NB4 (cell line): ENCODE results near the gene NPEPL1.

ENCODE experiments used
- MYC ChIP-seq: IDR thresholded peaks from 2 replicates; pipeline ENCODE4 v1.6.1; 2011; ENCODE audit warnings: low read depth, low read length
- POLR2A ChIP-seq: IDR thresholded peaks from 2 replicates; pipeline ENCODE4 v1.6.1; 2011; ENCODE audit warnings: mild to moderate bottlenecking; ENCODE audit not compliant: insufficient read length; ENCODE audit errors: extremely low read depth
- TF ChIP-seq, protein P1 (sequence below): IDR thresholded peaks from one replicate; pipeline ENCODE4 v1.5.1; 2012; ENCODE audit warnings: low read depth, low read length
- TF ChIP-seq, protein P2 (sequence below): IDR thresholded peaks from 2 replicates; pipeline ENCODE4 v1.6.1; 2011; ENCODE audit warnings: low read depth, low read length

DNA sequence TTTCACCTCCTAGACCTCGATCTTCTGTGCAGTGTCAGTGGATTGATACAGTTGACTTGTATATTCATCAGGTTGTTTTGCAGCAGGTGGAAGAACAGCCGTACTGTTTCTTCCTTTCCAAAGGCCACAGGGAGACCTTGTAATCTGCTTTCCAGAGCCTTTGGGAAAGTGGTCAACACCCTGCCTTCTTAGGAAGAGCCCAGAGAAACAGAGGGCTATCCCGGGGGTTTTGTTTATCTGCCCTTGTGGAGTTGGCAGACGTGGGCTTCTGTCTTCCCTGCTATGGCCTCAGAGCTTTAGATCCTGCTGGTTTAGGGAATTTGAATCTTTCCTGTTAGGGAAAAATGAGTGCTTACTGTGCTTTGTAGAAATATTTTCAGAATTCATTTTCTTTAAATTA lies 21.9 kb upstream of the NPEPL1 start:
- TF ChIP-seq, protein P1, sequence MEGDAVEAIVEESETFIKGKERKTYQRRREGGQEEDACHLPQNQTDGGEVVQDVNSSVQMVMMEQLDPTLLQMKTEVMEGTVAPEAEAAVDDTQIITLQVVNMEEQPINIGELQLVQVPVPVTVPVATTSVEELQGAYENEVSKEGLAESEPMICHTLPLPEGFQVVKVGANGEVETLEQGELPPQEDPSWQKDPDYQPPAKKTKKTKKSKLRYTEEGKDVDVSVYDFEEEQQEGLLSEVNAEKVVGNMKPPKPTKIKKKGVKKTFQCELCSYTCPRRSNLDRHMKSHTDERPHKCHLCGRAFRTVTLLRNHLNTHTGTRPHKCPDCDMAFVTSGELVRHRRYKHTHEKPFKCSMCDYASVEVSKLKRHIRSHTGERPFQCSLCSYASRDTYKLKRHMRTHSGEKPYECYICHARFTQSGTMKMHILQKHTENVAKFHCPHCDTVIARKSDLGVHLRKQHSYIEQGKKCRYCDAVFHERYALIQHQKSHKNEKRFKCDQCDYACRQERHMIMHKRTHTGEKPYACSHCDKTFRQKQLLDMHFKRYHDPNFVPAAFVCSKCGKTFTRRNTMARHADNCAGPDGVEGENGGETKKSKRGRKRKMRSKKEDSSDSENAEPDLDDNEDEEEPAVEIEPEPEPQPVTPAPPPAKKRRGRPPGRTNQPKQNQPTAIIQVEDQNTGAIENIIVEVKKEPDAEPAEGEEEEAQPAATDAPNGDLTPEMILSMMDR: no peak
- TF ChIP-seq POLR2A (no peak), MYC (no peak)
- TF ChIP-seq, protein P2, sequence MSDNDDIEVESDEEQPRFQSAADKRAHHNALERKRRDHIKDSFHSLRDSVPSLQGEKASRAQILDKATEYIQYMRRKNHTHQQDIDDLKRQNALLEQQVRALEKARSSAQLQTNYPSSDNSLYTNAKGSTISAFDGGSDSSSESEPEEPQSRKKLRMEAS: no peak
